ENCODE data around the gene PHF19.

DNA sequence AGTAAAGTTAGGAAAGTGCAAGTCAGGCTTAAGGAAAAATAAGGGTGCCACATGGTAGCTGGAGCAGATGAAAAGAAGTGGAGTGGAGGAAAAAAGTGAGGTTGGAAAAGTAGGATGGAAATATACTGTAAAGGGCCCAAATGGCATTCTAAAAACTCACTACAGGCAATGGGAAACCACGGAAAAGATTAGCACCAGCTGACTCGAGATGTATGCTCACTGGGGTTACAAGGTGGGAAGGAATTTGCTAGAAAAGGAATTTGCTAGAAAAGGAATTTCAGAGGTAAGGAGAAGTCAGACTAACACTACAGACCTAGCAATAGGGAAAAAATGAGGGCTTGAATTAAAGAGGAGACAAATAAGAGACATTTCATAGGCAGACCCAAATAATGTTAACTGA is 37.8 kb downstream of the PHF19 start:
- TF ChIP-seq, protein P1, sequence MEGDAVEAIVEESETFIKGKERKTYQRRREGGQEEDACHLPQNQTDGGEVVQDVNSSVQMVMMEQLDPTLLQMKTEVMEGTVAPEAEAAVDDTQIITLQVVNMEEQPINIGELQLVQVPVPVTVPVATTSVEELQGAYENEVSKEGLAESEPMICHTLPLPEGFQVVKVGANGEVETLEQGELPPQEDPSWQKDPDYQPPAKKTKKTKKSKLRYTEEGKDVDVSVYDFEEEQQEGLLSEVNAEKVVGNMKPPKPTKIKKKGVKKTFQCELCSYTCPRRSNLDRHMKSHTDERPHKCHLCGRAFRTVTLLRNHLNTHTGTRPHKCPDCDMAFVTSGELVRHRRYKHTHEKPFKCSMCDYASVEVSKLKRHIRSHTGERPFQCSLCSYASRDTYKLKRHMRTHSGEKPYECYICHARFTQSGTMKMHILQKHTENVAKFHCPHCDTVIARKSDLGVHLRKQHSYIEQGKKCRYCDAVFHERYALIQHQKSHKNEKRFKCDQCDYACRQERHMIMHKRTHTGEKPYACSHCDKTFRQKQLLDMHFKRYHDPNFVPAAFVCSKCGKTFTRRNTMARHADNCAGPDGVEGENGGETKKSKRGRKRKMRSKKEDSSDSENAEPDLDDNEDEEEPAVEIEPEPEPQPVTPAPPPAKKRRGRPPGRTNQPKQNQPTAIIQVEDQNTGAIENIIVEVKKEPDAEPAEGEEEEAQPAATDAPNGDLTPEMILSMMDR (IDR thresholded peaks at IDR 0.05; ENCODE audit: poor library complexity, severe bottlenecking): no peak
- TF ChIP-seq POLR2AphosphoS5 (IDR thresholded peaks at IDR 0.05) (no peak), RAD21 (conservative IDR thresholded peaks at IDR 0.05) (no peak), EP300 (conservative IDR thresholded peaks at IDR 0.05; ENCODE audit: poor library complexity, severe bottlenecking) (no peak)
- TF ChIP-seq, protein P2, sequence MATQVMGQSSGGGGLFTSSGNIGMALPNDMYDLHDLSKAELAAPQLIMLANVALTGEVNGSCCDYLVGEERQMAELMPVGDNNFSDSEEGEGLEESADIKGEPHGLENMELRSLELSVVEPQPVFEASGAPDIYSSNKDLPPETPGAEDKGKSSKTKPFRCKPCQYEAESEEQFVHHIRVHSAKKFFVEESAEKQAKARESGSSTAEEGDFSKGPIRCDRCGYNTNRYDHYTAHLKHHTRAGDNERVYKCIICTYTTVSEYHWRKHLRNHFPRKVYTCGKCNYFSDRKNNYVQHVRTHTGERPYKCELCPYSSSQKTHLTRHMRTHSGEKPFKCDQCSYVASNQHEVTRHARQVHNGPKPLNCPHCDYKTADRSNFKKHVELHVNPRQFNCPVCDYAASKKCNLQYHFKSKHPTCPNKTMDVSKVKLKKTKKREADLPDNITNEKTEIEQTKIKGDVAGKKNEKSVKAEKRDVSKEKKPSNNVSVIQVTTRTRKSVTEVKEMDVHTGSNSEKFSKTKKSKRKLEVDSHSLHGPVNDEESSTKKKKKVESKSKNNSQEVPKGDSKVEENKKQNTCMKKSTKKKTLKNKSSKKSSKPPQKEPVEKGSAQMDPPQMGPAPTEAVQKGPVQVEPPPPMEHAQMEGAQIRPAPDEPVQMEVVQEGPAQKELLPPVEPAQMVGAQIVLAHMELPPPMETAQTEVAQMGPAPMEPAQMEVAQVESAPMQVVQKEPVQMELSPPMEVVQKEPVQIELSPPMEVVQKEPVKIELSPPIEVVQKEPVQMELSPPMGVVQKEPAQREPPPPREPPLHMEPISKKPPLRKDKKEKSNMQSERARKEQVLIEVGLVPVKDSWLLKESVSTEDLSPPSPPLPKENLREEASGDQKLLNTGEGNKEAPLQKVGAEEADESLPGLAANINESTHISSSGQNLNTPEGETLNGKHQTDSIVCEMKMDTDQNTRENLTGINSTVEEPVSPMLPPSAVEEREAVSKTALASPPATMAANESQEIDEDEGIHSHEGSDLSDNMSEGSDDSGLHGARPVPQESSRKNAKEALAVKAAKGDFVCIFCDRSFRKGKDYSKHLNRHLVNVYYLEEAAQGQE (IDR thresholded peaks at IDR 0.05; ENCODE audit: borderline replicate concordance): no peak

All from neural cell (in vitro differentiated cells).